ENCODE measurements around the gene FAM3B.

FAM3B gene

GRCh38 chr21:41327753-41328152 is 11.2 kb downstream of the FAM3B start:
- no peak for DNase-seq (ENCODE audit: low spot score)

GRCh38 chr21:41328660-41329607 is 12.3 kb downstream of the FAM3B start:
- no peak for DNase-seq (ENCODE audit: low spot score)
- TF ChIP-seq CTCF (IDR thresholded peaks at IDR 0.05; ENCODE audit: extremely low read depth, missing control alignments), result no peak

More at GRCh38 chr21:41327753-41328152, 11.2 kb downstream of the FAM3B start:
- TF ChIP-seq CTCF (IDR thresholded peaks at IDR 0.05; ENCODE audit: extremely low read depth, missing control alignments), result no peak

GRCh38 chr21:41333752-41334151 is 17.2 kb downstream of the FAM3B start:
- TF ChIP-seq CTCF (IDR thresholded peaks at IDR 0.05; ENCODE audit: extremely low read depth, missing control alignments), result no peak
- no peak for DNase-seq (ENCODE audit: low spot score)

- no peak for DNase-seq (ENCODE audit: low spot score)
- no peak for TF ChIP-seq CTCF (IDR thresholded peaks at IDR 0.05; ENCODE audit: extremely low read depth, missing control alignments)
These were observed 20.9 kb downstream of the FAM3B start for GRCh38 chr21:41337515-41337914.

GRCh38 chr21:41338455-41338854 is 21.9 kb downstream of the FAM3B start:
- no peak for DNase-seq (ENCODE audit: low spot score)
- TF ChIP-seq CTCF (IDR thresholded peaks at IDR 0.05; ENCODE audit: extremely low read depth, missing control alignments), result no peak

GRCh38 chr21:41342035-41342434 is 25.4 kb downstream of the FAM3B start:
- TF ChIP-seq CTCF (IDR thresholded peaks at IDR 0.05; ENCODE audit: extremely low read depth, missing control alignments), result no peak
- DNase-seq (ENCODE audit: low spot score), result no peak

GRCh38 chr21:41344146-41344545 is 27.5 kb downstream of the FAM3B start:
- no peak for TF ChIP-seq CTCF (IDR thresholded peaks at IDR 0.05; ENCODE audit: extremely low read depth, missing control alignments)
- DNase-seq (ENCODE audit: low spot score), result no peak
